Neural crest cell (in vitro differentiated cells): Measurements from ENCODE around the gene TEDC2. TPM values are rescaled to one million over a fixed set of nuclear protein-coding genes. Genes with fewer than 3 reads are reported as not detected.
A peak's percentile ranks its signal among the peaks of the same experiment; 100 is the strongest.
"Not testable (repeated sequence)": the region's sequence is repeated elsewhere in the genome, so short reads cannot be mapped to it uniquely, and the experiment has no call there.

ENCODE experiments used
- DNase-seq: peaks from one replicate; pipeline ENCODE4 v3.0.0; 2021; ENCODE audit warnings: low read depth, mixed read lengths, low spot score
- H3K27ac Mint-ChIP-seq: one replicate; pipeline ENCODE4 v1.8.0; 2021; ENCODE audit warnings: mild to moderate bottlenecking, mixed read lengths; ENCODE audit not compliant: unreplicated experiment
- H3K27me3 Mint-ChIP-seq: 2 replicates; pipeline ENCODE4 v1.8.0; 2021; ENCODE audit warnings: low read depth, mild to moderate bottlenecking, mixed read lengths
- H3K36me3 Mint-ChIP-seq: 2 replicates; pipeline ENCODE4 v1.8.0; 2021; ENCODE audit warnings: low read depth, mild to moderate bottlenecking, mixed read lengths
- H3K4me1 Mint-ChIP-seq: 2 replicates; pipeline ENCODE4 v1.8.0; 2021; ENCODE audit warnings: mixed read lengths
- H3K4me3 Mint-ChIP-seq: one replicate; pipeline ENCODE4 v1.8.0; 2021; ENCODE audit warnings: mild to moderate bottlenecking, mixed read lengths
- H3K9me3 Mint-ChIP-seq: 2 replicates; pipeline ENCODE4 v1.8.0; 2021; ENCODE audit warnings: mixed read lengths
- total RNA-seq: library from RNA; stranded (reverse); gene quantifications from 2 replicates; pipeline ENCODE4 v1.2.1, GENCODE V29; 2021
- TF ChIP-seq, protein P1 (sequence below): fragments of 200-600 bp; sonication (generic); conservative IDR thresholded peaks from 2 replicates; pipeline ENCODE4 v1.5.0; 2021; ENCODE audit warnings: antibody characterized with exemption, mild to moderate bottlenecking

The TEDC2 gene
- total RNA-seq, 1 donor from 2014 or later, result 66.5 TPM

DNA sequence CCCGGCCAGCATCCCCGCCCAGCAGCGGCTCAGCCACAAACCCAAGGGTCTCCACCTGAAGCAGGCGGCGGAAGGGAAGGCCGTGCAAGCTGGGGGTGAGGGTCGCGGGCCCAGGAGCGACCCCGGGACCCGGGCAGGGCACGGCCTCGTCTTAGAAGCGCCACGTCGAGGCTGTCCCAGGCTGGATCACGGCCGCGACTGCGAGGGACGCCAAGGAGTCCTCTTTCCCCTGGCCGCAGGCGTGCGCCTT, 31.2 kb upstream of the TEDC2 start:
- no peaks in the 10 kb centered on the region for H3K9me3 Mint-ChIP-seq
- no peaks in the 10 kb centered on the region for H3K27me3 Mint-ChIP-seq
- DNase-seq, result no peak
- peaks cover 27% of the 10 kb centered on the region for H3K4me1 Mint-ChIP-seq
- H3K36me3 Mint-ChIP-seq, result peaks cover 3% of the 10 kb centered on the region
- TF ChIP-seq, protein P1, sequence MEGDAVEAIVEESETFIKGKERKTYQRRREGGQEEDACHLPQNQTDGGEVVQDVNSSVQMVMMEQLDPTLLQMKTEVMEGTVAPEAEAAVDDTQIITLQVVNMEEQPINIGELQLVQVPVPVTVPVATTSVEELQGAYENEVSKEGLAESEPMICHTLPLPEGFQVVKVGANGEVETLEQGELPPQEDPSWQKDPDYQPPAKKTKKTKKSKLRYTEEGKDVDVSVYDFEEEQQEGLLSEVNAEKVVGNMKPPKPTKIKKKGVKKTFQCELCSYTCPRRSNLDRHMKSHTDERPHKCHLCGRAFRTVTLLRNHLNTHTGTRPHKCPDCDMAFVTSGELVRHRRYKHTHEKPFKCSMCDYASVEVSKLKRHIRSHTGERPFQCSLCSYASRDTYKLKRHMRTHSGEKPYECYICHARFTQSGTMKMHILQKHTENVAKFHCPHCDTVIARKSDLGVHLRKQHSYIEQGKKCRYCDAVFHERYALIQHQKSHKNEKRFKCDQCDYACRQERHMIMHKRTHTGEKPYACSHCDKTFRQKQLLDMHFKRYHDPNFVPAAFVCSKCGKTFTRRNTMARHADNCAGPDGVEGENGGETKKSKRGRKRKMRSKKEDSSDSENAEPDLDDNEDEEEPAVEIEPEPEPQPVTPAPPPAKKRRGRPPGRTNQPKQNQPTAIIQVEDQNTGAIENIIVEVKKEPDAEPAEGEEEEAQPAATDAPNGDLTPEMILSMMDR, result no peak
- H3K4me3 Mint-ChIP-seq, result peak overlapping the region; percentile 87
- H3K27ac Mint-ChIP-seq, result peak overlapping the region; percentile 9

DNA sequence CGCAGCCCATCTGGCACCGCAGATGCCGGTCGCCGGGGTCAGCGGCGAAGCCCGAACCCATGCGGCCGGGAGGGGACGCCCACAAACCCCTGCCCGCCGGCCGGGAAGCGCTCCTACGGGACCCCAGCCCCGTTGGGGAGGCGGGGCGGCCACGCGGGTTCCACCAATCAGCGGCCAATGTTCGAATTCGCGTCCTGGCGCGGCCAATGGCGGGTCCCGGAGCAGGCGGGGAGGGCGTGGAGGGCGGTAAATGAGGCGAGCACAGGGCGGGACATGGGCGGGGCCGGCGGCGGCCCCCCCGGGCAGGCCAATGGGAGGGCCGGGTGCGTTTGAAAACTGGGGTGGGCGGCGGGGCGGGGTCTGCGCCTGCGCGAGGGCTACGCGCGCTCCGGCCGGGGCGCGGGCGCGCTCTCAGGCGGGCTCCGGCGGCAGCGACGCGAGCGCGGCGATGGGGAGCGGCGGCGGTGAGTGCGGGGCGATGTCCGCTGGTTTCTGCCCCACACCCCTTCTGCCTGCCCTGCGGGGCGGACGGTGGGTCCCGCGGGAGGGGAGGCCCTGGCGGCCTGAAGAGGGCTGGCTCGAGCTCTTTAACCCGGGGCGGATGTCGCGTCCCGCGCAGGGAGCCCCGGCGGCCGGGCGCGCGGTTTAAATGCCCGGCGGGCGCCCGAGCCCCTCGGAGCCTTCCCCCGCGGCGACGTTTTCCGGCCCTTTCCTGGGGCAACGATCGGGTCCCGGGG, 30.7 kb upstream of the TEDC2 start, which contains the start of gene CCNF:
CCNF (plus strand) TSS at position 414 of the 737 bp plus-strand sequence; CDS start at position 449, 35 bp downstream.
- TF ChIP-seq, protein P1, result peak; percentile 20
- H3K36me3 Mint-ChIP-seq, result peaks cover 3% of the 10 kb centered on the region
- no peaks in the 10 kb centered on the region for H3K9me3 Mint-ChIP-seq
- H3K4me3 Mint-ChIP-seq, result peak within 1 kb of the TSS; percentile 93
- DNase-seq, result peak; percentile 98
- no peaks in the 10 kb centered on the region for H3K27me3 Mint-ChIP-seq
- peaks cover 27% of the 10 kb centered on the region for H3K4me1 Mint-ChIP-seq
- peak within 1 kb of the TSS; percentile 22 for H3K27ac Mint-ChIP-seq

DNA sequence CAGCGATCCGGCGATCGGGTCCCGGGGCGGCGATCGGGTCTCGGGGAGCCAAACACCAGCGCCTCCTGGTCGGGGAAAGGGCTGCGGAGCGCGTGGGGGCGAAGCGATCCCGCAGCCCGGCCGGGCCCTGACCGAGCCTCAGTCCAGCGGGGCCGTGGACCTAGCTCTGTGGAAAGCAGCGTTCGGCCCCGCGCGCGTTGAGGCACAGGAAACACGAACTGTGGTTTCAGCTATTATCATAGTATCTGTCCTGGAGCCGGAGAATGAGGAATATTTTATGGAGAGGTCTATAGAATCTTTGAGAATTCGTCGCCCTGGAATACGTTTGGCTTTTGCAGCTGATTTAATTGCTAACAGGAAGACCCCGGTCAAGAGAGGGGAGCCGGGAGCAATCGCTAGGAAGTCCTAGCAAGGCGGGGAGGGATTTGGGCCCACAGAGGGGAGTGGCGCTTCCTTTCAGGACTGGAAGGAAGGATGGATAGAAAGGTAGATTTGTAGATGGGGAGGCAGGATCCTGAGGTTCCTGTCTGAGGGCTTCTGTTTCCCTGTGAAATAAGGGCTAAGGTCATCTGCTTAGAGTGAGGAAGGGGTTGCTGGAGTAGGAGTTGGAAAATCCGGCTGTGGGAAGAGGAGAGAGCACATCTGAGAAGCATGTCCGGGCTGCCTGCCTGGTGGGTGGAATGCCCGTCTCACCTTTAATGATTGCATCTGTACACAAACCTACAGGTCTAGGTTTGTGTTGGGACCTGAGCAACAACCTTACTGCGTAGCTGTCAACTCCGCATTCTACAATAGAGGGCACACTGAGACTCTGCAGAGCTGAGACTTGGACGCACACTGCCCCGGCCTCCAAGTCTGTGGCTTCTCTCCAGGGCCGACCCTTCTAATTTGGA, 29.9 kb upstream of the TEDC2 start:
- Mint-ChIP-seq H3K4me3 (peak overlapping the region; percentile 93), H3K9me3 (no peaks in the 10 kb centered on the region), H3K27me3 (no peaks in the 10 kb centered on the region), H3K4me1 (peaks cover 27% of the 10 kb centered on the region), H3K27ac (peak overlapping the region; percentile 22), H3K36me3 (peaks cover 3% of the 10 kb centered on the region)
- TF ChIP-seq, protein P1, result no peak
- no peak for DNase-seq

DNA sequence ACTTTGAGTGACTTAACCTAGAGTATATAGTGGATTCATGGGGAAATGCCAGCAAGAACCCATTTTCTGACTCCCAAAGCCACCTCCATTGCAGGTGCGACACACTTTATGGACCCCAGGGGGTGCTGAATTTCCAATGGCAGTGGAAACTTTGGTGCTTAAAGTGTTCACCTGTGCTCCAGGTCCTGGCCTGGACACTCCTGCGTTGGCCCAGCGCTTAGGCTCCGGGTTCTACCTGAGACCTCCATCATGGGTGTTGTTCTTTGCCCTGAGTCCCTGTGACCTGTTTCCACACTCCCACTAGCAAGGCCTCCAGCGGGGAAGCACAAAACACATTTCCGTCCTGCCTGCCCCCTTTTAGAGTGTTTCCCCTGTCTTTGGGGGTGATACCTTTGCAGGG, 27.6 kb upstream of the TEDC2 start:
- Mint-ChIP-seq H3K27ac (no peak overlapping the region), H3K27me3 (no peaks in the 10 kb centered on the region), H3K9me3 (no peaks in the 10 kb centered on the region), H3K36me3 (peaks cover 7% of the 10 kb centered on the region), H3K4me3 (peak overlapping the region; percentile 15), H3K4me1 (peaks cover 27% of the 10 kb centered on the region)
- DNase-seq, result no peak
- TF ChIP-seq, protein P1, result no peak

DNA sequence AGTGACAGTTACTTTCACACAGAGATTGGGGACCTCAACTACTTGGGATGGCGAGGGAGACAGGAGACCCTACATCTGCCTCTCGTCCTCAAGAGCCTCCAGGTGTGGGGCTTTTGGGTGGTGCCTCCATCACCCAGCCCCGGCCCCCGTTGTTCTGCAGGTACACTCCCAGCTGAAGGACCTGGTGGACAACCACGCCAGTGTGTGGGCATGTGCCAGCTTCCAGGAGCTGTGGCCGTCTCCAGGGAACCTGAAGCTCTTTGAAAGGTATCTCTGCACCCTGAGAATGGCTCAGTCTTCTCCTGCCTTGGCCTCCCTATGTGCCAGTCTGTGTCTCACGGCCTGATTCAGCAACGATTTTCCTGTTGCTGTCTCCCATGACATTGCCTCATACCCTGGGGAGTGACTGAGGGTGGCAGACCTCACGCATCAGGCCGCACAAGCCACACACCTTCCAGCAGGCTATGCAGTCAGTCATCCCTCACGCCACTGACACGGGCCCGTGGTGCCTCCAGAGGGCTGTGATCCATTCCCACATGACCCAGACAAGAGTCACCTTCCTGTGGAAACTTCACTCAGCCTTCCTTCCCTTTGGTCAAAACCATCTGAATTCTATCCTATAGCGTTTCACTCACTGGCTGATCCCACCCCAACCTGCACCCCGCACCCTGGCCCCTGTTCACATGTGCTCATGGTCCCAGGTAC, 27.0 kb upstream of the TEDC2 start:
- TF ChIP-seq, protein P1, result no peak

DNA sequence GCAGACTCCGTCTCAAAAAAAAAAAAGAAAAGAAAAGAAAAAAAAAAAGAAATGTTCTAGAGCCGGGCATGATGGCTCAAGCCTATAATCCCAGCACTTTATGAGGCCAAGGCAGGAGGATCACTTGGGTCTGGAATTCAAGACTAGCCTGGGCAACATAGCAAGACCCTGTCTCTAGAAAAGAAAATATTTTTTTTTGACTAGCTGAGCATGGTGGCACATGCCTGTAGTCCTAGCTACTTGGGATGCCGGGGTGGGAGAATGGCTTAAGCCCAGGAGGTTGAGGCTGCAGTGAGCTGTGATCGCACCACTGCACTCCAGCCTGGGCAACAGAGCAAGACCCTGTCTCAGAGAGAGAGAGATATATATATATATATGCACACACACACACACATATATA, 24.7 kb upstream of the TEDC2 start:
- not testable (repeated sequence) for H3K27me3 Mint-ChIP-seq, DNase-seq, H3K4me3 Mint-ChIP-seq, H3K27ac Mint-ChIP-seq, H3K4me1 Mint-ChIP-seq, H3K9me3 Mint-ChIP-seq
- H3K36me3 Mint-ChIP-seq, result peaks cover 15% of the 10 kb centered on the region

More for the DNA sequence above, 27.0 kb upstream of the TEDC2 start:
- no peaks in the 10 kb centered on the region for H3K27me3 Mint-ChIP-seq
- peaks cover 9% of the 10 kb centered on the region for H3K36me3 Mint-ChIP-seq
- DNase-seq, result no peak
- H3K9me3 Mint-ChIP-seq, result no peaks in the 10 kb centered on the region
- peaks cover 21% of the 10 kb centered on the region for H3K4me1 Mint-ChIP-seq
- peak overlapping the region; percentile 49 for H3K4me3 Mint-ChIP-seq
- H3K27ac Mint-ChIP-seq, result no peak overlapping the region
